GM12891 (cell line): ENCODE measurements around the gene TAS1R2.

ENCODE experiments used
- DNase-seq: peaks from one replicate; pipeline ENCODE4 v3.0.0; 2011; ENCODE audit warnings: low spot score; ENCODE audit not compliant: insufficient read length
- FAIRE-seq: peaks from 2 replicates; lab custom pipeline; 2011; peaks lifted over from hg19 to GRCh38; lab: Jason Lieb, UNC
- PAX5 ChIP-seq: IDR thresholded peaks from 2 replicates; pipeline ENCODE4 v1.6.1; 2011; ENCODE audit warnings: low read length, moderate library complexity, mild to moderate bottlenecking; ENCODE audit not compliant: insufficient read depth, severe bottlenecking
- POLR2A ChIP-seq: IDR thresholded peaks from 2 replicates; pipeline ENCODE4 v1.6.1; 2011; ENCODE audit warnings: low read depth, low read length, control low read depth
- POLR2AphosphoS5 ChIP-seq: IDR thresholded peaks from 2 replicates; pipeline ENCODE4 v1.6.1; 2011; ENCODE audit warnings: low read depth, low read length, control low read depth
- POU2F2 ChIP-seq: IDR thresholded peaks from 2 replicates; pipeline ENCODE4 v1.6.1; 2011; ENCODE audit warnings: low read depth, mild to moderate bottlenecking, control low read depth, low read length, moderate library complexity
- SPI1 ChIP-seq: IDR thresholded peaks from 2 replicates; pipeline ENCODE4 v1.6.1; 2011; ENCODE audit warnings: low read depth, low read length, control low read depth
- TAF1 ChIP-seq: IDR thresholded peaks from 2 replicates; pipeline ENCODE4 v1.6.1; 2011; ENCODE audit warnings: low read depth, low read length, control low read depth

The TAS1R2 gene

GRCh38 chr1:18878538-18879214, 19.2 kb upstream of the TAS1R2 start:
- FAIRE-seq, result no peak
- TF ChIP-seq TAF1, result no peak
- no peak for TF ChIP-seq POU2F2
- TF ChIP-seq POLR2A, result no peak
- no peak for TF ChIP-seq PAX5
- no peak for TF ChIP-seq SPI1
- TF ChIP-seq POLR2AphosphoS5, result no peak
- DNase-seq, result no peak

DNA sequence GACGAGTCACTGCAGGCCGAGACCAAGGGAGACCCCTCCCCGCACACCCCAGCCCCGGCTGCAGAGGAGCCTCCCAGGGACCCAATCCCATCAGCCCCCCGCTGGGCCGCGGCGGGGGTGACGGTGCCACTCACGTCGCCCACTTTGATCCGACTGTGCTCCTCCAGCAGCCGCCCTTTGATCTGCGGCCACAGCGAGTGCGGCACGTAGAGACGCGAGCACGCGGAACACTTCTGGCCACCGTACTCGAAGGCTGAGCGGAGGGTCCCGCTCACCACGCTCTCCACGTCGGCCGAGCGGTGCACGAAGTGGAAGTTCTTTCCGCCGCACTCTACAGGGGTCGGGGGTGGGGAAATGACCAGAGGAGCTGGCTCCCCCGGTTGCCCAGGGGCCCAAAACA, 17.8 kb upstream of the TAS1R2 start:
- no peak for DNase-seq
- TF ChIP-seq POLR2A, result no peak
- TF ChIP-seq TAF1, result no peak
- no peak for TF ChIP-seq POU2F2
- TF ChIP-seq PAX5, result no peak
- TF ChIP-seq SPI1, result no peak
- no peak for TF ChIP-seq POLR2AphosphoS5

GRCh38 chr1:18876210-18876609, 16.8 kb upstream of the TAS1R2 start:
- DNase-seq, result no peak
- FAIRE-seq, result no peak
- TF ChIP-seq POLR2A (no peak), POU2F2 (no peak), TAF1 (no peak), PAX5 (no peak), POLR2AphosphoS5 (no peak), SPI1 (no peak)

More for the DNA sequence above, 17.8 kb upstream of the TAS1R2 start:
- no peak for FAIRE-seq

DNA sequence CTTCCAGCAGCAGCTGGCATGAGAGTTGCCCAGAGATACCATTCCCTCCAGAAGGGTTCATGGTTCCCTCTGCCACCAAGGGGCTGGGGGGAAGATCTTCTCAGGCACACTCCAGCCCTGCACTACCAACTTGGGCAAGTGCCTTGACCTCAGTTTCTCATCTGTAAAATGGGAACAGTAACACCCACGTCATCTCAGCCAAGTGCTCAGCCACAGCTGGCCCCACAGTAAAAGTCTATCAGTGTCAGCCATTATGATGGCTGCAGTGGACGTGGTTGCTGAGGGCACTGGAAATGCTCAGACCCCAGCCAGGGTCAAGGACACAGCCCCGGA, 16.3 kb upstream of the TAS1R2 start:
- TF ChIP-seq POLR2A (no peak), PAX5 (no peak)
- FAIRE-seq (no peak), DNase-seq (no peak)

DNA sequence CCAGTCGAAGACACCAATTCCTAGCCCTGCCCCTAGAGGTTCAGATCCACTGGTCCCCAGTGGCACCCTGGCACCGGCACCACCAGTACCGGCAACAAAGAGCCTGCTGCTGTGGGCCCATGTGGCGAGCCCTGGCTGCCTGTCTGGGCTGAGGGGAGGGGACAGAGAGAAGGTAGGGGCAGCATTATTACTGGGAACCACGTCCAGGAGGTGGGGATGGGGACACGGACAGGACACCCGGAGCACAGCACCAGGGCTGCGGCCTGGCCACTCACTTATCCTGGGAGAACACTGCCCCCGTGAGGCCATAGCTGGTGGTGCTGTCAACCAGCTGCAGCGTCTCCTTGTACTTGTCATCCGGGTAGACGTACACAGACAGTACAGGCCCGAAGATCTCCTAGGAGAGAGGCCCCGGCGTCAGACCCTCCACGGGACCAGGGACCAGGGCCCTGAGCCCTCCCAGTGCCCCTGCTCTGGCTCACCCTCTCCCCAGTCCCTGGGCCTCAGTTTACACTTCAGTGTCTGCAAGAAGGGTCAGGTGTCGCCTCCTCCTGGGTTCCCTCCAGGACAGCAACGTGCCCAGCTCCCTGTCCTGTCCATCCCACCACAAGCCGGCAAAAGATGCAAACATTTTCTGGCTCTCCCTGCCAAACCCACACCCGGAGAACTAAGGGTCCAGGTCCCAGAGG, 15.8 kb upstream of the TAS1R2 start:
- FAIRE-seq (peak; percentile 95), DNase-seq (peak; percentile 91)
- TF ChIP-seq POU2F2, result no peak
- no peak for TF ChIP-seq TAF1
- TF ChIP-seq POLR2AphosphoS5, result no peak
- no peak for TF ChIP-seq PAX5
- no peak for TF ChIP-seq POLR2A
- no peak for TF ChIP-seq SPI1

DNA sequence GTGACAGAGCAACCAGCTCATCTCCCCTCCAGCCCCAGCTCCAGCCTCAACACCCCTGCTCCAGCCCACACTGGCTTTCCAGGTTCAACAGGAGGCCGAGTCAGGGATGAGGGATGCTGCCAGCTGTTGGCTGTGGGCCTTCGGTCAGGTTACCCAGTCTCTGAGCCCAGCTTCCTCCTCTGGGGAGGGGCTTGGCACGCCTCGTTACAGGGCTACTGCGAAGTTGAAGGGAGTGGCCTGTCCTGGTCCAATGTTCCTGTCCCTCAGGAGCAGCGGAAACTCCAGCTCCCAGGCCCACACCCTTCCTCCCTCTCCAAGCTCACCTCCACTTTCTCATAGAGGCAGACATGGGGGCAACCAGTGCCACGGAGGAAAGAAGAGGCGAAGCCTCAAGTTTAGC, 15.1 kb upstream of the TAS1R2 start:
- no peak for DNase-seq
- TF ChIP-seq PAX5 (no peak), TAF1 (no peak), SPI1 (no peak), POLR2AphosphoS5 (no peak), POLR2A (no peak), POU2F2 (no peak)
- FAIRE-seq, result no peak

- TF ChIP-seq POLR2A (no peak), TAF1 (no peak), POLR2AphosphoS5 (no peak), SPI1 (no peak), POU2F2 (no peak), PAX5 (no peak)
- DNase-seq (no peak), FAIRE-seq (no peak)
Measured at GRCh38 chr1:18874036-18874435, 14.6 kb upstream of the TAS1R2 start.

DNA sequence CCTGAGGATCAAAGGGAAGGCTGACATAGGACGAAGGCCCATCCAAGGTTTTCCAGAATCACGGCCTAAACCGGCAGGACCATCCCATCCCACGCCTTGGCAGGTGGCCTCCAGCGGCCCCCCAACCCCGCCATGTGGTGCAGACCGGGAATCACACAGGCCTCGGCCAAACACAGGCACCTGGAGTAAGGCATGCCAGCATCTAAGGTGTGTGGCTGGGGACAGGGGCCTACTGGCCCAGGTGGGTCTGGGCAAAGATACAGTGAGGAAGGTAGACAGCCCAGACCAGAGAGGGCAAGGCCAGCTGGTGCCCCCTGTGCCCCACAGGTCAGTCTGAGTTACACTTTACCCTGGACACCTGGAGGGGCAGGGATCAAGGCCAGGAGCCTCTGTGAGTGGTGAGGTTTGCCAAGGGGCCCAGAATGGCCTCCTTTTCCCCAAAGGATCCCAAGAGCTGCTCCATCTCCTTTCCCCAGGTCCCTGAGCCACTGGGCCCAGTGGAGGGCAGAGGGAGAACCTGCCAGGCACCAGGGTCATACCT, 12.7 kb upstream of the TAS1R2 start:
- TF ChIP-seq SPI1 (no peak), TAF1 (no peak), POLR2AphosphoS5 (no peak)
- no peak for DNase-seq
- FAIRE-seq, result no peak

DNA sequence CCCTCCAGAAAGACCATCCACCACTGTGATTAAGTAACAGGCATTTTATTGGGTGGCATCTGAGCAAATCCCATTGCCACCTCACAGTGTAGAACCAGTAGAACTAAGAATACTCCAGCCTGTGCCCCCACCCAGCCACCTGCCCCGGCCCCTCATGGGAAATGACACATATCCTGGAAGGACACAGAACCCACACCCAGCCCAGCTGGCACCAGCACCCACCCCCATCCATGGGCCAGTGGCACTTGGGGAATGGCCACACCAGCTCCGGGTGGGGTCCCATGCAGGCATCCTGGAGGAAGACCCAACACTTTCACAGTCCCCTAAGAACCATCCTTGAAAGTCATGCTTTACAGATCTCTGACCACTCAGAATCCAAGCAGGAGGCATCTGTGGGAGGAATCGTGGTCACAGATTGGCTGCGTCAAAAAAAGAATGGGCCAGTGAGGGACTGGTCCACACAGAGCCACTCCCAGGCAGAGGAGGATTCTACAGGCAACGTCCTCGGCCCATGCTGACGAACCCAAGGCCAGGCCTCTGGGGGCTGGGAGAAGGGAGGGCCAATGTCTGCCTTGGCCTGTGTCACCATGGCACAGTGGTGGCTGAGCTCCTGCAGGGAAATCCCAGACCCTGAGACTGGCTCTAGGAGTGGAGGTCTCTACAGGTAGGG, 12.1 kb upstream of the TAS1R2 start:
- no peak for TF ChIP-seq POLR2AphosphoS5
- TF ChIP-seq PAX5, result no peak
- no peak for TF ChIP-seq POU2F2
- TF ChIP-seq TAF1, result no peak
- TF ChIP-seq SPI1, result no peak
- no peak for TF ChIP-seq POLR2A
- DNase-seq (no peak), FAIRE-seq (no peak)
